HG03159 (cell line): ENCODE data around the gene GDI2.
"Not testable (repeated sequence)": the region's sequence is repeated elsewhere in the genome, so short reads cannot be mapped to it uniquely, and the experiment has no call there.

Experiments
- ATAC-seq: cut with Tn5 transposase; IDR thresholded peaks from one replicate; pipeline ENCODE4 v1.9.1; 2021; ENCODE audit warnings: mild to moderate bottlenecking, moderate library complexity; ENCODE audit not compliant: unreplicated experiment

Gene GDI2

DNA sequence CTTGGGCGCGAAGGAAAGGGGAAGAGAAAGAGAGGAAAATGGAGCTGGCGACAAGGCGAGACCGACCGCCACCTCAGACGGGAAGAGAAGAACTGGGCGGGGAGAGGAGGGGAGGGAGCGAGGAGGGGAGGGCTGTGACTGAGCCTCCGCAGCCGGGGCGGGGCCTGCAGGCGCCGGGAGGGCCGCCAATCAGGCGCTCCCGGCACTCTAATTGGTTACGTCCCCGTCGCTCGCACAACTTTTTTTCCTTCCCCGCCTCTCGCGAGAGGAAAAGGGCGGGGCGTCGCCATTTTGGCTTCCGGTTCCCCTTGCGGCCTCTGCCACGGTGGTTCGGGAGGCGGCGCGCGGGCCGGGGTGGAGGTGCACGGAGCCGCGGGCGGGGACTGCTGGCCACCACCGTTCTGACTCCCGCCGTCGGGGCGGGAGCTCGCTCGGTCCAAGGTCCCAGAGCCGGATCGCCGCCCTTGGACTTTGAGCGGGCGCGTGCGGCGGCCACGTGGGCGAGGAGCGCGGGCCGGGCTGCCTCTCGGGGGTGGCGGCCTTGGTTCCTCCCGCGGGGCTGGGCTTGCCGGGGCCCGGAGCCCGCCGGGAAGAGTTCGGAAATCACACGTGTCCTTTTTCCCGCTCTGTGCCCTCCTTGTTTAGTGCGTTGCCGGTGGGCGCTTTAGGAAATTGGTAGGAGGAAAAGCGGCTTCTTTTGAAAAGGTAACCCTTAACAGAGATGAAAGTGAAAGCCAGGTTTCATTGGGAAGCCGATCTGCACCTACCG, at the start of gene GDI2:
GDI2 (minus strand) TSS at position 94 of the 769 bp plus-strand sequence. CDS start 176 bp downstream, outside the sequence.
- peak; percentile 68 for ATAC-seq

GRCh38 chr10:5862360-5862961, 49.2 kb upstream of the GDI2 start:
- peak; percentile 89 for ATAC-seq

DNA sequence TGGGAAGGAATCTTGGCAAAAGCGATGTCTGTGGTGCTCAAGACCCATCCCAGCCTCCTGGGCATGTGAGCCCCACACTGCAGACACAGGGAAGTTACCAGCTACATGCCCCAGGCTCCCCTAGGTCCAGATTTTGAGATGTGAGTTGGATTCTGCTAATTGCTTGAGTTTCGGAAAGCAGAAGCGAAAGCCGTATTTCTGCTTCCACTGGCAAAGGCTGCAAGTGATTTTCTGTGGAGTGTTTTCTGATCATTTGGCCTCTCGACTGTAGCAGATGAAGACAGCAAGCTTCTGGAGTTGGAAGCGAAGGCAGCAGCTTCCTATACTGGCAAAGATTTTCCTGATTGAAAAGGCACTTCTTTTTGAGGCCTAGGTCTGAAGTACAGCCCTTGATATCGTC, 46.8 kb upstream of the GDI2 start:
- no peak for ATAC-seq

DNA sequence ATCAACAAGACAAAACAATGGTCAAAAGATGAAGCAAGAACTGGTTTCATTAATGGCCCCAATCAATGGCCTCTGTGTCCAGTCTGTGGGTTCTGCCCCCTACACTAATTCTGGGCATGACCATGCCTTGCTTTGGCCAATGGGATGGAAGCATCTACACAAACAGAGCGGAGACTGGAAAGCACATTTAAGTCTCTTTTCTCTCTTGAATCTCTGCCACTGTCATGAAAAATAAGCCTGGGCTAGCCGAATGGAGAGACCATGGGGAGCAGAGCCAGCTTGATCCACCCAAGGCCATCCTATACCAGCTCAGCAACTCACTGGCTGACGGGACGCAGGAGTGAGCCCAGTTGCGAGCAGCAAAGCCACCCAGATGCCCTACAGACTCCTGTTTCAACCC, 45.6 kb upstream of the GDI2 start:
- ATAC-seq, result no peak

DNA sequence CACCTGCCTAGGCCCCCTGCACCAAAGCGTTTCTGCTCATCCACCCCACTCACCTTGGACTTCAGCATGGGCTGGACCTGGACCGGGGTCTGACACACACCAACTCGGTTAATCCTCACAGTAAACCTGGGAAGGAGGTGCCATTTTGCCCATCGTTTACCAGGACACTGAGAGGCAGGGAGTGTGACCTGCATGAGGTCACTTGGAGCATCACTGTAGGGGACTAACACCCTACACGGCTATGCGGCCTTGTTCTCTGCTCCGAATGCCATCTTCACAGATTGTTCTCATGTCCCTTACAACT, 43.4 kb upstream of the GDI2 start:
- no peak for ATAC-seq

DNA sequence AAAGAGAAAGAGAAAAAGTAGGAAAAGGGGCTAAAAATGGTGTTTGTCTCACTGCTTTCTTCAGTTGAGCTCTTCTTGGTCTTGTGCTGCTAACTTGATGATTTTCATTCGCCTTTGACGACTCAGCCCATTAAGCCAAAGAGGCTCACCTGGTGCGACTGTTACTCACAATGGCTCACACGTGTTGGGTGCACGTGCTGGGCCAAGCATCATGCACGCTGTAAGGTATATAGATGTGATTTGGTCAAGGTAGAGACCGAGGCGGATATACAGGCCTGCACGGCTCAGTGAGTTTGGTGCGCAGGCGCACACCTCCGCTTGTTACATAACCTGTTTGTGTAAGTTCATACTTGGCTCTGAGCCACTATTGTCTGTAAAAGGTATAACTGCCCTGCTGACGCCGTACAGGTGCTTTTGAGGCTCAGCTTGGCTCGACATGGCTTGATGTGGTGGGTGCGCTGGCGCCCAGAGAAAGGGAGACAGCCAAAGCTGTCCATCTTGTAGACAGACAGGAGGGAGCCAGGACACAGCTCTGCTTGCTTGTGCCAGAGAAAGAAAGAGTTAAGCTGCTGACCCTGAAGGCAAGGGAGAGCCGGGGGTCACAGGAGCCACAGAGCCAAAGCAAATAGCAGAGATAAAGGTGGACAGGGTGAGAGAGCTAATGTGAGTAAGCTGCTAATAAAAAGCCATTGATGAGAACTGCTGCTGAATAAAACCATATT, 42.9 kb upstream of the GDI2 start:
- no peak for ATAC-seq

DNA sequence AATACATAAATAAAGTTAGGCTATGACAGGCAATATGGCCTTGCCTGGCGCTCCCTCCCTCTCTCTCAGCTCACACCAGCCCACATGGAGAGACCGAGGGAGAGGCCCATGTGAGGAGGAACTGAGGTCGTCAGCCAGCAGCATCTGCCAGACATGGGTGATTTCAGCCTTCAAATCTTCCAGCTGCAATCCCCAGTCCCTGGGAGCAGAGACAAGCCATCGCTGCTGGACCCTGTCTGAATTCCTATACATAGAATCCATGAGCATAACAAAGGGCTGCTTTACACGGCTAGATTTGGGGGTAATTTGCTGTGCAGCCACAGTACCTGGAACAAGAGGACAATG, 40.9 kb upstream of the GDI2 start:
- ATAC-seq, result no peak

GRCh38 chr10:5846667-5847066, 33.4 kb upstream of the GDI2 start:
- ATAC-seq, result not testable (repeated sequence)

GRCh38 chr10:5844345-5845055, 31.3 kb upstream of the GDI2 start:
- ATAC-seq, result no peak

DNA sequence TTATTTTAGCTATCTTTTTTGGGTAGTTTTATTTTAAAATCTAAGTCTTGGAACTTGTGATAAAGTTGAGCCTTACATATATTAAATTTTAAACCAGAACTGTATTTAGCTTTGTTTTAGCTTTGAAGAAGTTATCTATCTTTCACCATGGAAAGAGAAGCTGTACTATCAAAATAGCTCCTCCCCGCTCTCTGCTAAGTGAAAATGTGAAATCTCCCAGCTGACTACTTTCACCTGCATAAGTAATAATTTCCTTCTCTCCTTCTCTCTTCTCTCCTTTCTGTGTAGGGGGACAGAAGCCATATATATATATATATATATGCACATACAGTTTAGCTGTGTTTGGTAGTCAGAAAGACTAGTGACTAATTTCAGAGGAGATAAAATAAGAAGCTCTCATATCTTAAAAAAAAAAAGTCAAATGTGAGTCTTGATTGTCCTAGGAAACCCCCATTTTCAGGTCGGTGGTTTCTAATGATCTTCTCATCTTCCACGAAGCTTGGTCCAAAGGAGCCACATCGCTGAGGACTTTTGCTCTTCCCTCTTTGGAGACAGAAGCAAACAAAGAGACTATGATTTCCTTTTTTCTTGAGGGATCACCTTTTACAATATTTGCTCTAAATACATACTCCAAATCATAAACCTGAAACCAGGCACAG, 30.6 kb upstream of the GDI2 start:
- ATAC-seq, result no peak

DNA sequence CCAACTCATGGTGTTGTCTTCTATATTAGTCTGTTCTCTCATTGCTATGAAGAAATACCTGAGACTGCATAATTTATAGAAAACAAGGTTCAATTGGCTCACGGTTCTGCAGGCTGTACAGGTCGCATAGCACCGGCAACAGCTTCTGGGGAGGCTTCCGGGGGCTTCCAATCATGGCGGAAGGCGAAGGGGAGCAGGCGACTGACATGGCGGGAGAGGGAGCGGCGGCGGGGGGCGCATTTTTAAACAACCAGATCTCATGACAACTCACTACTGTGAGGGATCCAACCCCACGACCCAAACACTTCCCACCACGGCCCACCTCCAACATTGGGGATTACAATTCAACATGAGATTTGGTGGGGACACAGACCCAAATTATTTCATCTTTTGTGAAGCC, 28.7 kb upstream of the GDI2 start:
- ATAC-seq, result no peak

- peak; percentile 77 for ATAC-seq
These were observed 27.4 kb upstream of the GDI2 start for GRCh38 chr10:5840314-5841307.

- ATAC-seq, result not testable (repeated sequence)
These were observed 22.9 kb upstream of the GDI2 start for GRCh38 chr10:5836181-5836580.

GRCh38 chr10:5835446-5836095, 22.3 kb upstream of the GDI2 start:
- no peak for ATAC-seq

GRCh38 chr10:5833814-5834213, 20.6 kb upstream of the GDI2 start:
- no peak for ATAC-seq

GRCh38 chr10:5832946-5833345, 19.7 kb upstream of the GDI2 start:
- ATAC-seq, result no peak

DNA sequence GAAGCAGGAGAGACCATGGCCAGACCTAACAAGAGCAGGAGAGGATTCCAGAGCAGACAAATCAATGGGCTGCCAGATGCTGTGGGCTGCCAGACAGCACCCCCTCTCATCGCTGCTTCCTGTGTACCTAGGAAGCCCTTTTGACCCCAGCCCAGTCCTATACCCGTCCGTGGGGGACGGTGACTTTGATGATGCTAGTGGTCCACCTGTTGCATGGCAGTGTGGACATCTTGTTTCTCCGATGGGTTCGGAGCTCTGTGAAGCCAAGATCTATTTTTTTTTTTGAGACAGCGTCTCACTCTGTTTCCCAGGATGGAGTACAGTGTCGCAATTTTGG, 18.2 kb upstream of the GDI2 start:
- no peak for ATAC-seq

DNA sequence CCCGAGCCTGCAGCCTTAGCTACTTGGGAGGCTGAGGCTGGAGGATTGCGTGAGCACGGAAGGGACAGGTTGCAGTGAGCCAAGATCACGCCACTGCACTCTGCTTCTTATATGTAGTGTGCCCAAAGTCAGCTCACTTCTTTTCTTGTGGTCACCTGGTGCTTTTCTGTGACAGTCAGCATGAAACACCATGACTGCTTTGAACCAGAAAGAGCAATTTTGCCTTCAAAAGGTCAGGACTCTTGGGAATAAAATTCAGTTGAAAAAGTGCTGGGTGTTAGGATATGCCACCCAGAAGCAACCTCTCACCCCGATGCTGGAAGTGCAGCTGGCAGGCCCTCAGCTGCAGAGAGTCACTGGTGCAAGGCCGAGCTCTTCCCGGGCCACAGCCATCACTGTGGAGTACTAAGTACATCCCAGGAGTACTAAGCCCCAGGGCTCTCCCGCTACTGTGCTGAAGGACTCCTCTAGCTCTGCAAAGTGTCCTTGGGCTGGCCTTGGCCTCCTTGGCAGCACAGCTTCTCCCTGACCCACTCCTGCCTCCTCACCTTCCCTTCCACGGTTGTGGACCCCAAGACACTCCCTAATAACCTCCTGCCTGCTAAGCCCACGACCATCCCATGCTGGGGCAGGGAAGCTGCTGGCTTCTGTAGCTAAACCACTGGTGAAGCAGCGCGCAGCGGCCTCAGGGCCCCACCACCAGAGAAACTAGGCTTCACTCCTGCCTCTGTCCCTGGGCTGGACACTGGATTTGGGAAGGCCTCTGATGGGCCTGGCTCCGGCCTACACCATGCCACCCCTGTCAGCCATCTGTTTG, 17.6 kb upstream of the GDI2 start:
- ATAC-seq, result no peak

GRCh38 chr10:5829267-5829666, 16.0 kb upstream of the GDI2 start:
- no peak for ATAC-seq
